GM19324 (cell line): ENCODE results near the gene TBXA2R.

Source experiments
- ATAC-seq: cut with Tn5 transposase; IDR thresholded peaks from one replicate; pipeline ENCODE4 v1.9.1; 2021; ENCODE audit warnings: mild to moderate bottlenecking, moderate library complexity; ENCODE audit not compliant: unreplicated experiment, low FRiP score

Gene TBXA2R

DNA sequence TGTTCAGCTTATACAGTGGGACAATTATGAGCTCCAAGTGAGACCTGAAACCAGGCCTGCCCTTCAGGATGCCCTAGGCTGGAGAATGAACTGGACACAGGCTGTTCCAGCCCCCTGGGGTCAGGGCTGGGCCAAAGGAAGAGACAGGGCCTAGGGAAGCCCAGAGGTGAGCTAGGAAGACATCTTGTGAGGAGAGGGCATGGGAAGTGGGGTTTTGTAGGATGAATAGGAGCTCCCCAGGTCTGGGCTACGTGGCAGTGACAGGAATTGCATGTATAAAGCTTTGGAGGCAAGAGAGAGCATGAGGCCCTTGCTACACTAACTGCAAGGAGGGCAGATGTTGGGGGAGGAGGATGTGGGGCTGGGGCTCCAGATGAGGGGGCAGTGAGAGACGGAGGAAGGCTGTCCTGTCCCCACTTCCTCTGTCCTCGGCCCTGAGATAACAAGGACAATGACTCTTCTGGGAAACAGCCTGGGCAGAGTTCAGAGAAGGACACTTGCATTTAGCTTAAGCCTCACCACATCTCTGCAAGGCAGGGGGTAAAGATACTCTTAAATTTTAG, 1.5 kb upstream of the TBXA2R start:
- ATAC-seq = no peak

DNA sequence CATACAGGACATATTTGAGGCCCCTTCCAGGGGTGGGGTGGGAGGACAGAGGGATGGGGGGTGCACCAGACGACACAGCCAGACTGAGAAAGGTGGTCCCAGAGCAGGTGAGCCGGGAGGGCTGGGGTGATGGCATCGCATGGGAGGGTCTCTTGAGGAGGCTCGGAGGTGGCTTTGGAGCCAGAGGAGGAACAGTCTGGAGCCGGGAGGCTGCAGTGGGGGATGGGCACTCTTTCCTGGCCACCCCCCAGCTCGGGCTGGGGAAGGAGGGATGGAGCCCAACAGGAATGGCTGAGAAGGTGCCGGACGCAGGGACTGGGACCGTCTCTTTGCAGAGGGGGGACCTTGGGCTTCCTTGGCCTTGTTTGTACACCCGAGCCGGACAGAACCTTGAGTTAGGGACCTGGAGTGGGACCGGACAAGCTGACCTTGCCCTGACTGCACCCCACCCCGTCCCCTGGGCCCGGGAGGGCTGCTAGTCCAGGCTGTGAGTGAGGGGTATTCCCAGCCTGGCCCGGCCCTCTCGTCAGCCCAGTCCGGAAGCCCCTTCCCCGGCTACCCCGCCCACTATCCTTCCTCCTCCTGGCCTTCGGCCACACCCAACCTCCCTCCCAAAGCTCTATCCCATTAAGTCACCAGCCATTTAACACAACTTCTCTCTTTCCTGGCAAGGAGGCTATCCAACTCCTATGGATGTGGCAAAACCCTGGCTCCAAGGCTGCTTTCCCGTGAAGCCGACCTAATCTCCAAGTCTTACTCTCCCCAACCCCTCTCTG, 816 bp upstream of the TBXA2R start:
- no peak for ATAC-seq

DNA sequence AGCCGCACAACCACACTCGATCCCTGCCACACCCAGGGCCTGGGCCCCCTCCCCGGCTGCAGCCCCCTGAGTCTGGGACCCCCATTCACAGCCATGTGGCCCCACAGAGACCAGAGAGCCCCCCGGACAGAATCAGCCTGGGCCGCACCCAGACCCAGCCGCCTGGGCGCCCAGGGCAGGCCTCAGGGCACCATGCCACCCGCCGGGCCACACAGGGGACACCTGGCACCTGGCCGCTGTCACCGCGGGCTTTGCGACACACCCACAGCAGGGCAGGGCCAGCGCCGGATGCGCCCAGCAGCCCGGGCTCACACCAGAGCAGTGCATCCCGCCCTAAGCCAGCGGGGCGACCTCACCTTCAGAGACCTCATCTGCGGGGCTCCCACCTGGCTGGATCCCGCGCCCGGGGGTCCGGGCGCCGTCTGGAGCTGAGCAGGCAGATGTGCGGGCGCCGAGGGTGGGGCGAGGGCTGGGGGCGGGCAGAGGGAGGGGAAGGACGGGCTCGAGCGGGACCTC, 443 bp downstream of the TBXA2R start:
- ATAC-seq = no peak

DNA sequence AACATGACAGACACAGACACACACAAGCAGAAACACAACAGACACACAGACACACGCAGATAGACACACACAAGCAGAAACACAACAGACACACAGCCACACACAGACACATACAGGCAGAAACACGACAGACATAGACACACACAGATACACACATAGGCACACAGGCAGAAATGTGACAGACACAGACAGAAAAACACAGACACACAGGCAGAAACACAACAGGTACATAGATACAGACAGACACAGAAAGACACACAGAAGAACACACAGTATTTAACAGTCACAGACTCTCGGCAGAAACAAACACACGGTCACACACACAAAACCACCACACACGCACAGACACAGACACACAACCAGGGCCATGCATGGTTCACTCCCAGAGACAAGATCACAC, 905 bp downstream of the TBXA2R start:
- ATAC-seq = no peak

DNA sequence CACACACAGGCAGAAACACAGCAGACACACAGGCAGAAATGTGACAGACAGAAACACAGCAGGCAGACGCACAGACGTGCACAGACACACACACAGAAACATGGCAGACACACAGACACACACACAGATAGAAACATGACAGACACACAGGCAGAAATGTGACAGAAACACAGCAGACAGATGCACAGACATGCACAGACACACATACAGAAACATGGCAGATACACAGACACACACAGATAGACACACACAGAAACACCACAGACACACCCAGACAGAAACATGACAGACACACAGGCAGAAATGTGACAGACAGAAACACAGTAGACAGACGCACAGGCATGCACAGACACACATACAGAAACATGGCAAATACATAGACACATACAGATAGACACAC, 1.3 kb downstream of the TBXA2R start:
- no peak for ATAC-seq

DNA sequence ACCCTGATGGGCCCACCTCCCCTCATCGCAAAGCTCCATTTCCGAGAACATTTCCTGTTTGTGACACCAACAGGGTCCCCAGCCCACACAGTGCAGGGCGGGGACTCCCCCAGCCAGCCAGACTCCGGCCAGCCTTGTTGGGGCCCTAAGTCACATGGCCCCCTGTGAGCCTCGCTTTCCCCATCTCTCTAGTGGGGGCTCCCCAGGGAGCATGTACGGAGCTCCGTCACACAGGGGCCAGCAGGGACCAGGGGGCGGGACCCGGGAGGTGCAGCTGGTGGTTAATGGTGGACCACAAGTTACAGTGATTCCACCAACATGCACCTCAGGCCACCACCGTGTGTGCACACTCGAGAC, 1.7 kb downstream of the TBXA2R start:
- ATAC-seq = no peak

DNA sequence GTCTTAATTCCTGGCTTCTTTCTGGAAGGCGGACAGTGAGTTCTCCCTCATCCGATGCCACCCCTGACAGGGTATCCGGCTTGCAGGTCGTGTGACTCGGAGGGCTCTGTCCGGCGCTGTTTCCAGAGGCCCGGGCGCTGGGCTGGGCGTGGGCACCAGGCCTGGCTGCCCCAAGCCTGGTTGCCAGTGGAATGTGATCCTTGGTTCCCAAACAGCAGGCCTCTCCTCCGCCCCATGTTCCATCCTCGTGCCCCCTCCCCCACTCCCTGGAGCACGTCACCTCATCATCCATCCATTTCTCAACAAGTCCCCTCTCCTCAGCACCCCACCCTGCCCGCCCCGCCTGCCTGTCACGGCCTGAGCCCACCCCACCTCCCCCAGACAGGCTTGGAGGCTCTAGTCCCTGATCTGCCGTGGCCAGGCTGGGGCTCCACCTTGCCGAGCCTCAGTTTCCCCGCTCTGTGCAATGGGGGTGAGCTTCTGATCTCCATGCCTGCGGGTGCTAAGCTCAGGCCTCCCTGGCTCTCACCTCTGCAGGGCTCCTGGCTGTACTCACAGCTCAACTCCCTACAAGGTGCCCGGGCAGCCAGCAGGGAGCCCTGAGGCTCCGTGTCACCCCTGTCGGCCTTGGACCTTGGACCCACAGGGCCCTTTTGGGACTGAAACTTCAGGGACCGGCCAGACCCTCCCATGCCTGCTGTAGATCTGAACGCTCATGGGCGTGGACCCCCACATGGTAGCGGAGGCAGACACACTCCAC, 2.3 kb downstream of the TBXA2R start:
- no peak for ATAC-seq

DNA sequence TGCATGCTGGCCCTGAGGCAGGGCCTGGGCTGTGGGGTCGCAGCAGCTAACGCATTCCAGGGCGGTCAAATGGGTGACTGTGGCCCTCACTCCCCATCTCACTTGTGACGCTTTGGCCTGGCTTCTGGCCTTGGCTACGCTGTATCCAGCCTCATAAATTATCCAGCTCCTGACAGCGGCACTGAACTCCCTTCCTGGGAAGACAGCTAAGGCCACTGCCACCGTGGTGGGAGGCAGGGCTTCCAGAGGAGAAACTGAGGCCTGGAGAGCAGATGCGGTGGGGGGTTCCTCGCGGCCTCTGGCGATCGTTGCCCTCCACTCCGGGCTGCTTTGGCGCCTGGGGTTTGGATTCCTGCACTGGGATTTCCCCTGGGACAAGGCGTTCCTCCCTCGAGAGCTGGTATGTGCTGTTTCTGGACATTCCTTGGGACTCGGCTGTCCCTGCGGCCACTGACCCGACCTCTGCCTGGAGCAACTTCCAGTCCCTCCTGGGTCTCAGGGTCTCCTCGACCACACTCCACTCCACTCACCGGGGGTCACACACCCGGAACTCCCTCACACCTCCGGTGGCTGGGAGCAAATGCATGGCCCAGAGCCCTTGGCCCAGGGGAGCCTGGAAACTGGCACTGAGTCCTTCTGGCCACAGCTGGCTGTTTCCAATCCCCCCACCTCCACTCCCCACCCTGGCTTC, 3.4 kb downstream of the TBXA2R start:
- no peak for ATAC-seq

DNA sequence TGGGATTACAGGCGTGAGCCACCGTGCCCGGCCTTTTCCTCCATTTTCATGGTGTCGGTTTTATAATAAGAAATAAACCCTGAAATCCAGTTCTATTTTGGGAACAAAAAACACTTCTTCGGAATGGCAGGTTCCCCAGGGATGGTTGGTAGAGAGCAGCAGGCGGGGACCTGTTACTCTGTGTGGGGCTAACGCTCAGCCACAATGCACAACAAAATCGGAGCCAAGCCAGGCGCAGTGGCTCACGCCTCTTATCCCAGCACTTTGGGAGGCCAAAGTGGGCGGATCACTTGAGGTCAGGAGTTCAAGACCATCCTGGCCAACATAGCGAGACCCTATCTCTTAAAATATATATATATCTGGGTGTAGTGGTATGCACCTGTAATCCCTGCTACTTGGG, 5.7 kb downstream of the TBXA2R start:
- no peak for ATAC-seq

DNA sequence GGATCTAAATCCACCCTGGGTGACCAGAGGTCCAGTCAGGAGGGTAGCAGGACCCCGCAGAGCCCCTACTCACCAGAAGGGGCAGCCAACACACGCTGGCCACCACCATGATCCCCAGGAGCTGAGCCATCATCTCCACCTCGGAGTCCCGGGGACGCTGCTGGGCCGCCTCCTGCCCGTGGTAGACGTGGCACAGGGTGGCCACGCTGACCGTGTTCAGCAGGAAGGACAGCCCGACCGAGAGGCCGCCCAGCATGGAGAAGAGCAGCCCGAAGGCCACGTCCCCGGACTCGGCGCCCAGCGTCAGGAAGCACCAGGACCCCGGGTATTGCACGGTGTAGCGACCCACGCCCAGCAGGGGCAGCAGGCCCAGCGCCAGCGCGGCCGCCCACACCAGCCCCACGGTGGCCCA, 6.9 kb downstream of the TBXA2R start:
- ATAC-seq = no peak

DNA sequence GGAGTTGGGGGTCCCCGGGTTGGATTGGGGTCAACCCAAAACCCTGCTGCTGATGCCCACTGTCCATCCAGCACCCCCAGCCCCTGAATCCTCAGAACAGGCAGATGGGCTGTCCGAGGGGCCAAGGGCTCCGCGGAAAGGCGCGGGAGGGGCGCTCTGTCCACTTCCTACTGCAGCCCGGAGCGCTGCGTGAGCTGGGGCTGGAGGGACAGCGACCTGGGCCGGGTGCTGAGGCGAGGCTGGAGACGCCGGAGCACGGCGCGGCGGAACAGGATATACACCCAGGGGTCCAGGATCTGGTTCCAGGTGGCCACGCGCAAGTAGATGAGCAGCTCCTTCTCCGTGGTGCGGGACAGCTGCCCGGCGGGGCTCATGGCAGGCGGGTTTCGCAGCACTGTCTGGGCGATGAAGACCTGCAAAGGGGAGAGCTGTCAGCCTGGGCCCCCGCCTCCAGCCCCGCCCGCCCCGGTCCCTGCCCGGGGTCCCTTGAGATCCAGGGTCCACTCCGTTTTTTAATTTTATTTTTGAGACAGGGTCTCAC, 11.1 kb downstream of the TBXA2R start:
- ATAC-seq = no peak

DNA sequence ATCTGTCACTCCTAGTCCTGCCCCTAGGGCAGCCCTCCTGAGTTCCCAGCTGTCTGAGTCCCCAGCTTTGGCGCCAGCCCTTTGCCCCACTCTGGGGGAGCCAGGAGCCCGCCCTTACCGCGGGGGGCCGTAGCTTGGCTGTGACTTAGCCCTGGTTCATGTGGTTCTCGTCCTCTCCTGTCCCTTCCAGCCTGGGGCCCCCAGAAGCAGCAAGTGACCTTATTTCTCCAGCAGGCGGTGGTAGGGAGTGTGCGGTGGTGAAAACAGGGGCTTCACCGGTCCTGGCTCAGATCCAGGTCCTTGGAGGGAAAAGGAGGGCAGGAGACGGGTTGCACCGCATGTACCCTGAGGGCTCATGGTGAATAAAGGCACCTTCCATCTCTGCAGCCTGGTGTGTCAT, 13.5 kb downstream of the TBXA2R start:
- no peak for ATAC-seq

DNA sequence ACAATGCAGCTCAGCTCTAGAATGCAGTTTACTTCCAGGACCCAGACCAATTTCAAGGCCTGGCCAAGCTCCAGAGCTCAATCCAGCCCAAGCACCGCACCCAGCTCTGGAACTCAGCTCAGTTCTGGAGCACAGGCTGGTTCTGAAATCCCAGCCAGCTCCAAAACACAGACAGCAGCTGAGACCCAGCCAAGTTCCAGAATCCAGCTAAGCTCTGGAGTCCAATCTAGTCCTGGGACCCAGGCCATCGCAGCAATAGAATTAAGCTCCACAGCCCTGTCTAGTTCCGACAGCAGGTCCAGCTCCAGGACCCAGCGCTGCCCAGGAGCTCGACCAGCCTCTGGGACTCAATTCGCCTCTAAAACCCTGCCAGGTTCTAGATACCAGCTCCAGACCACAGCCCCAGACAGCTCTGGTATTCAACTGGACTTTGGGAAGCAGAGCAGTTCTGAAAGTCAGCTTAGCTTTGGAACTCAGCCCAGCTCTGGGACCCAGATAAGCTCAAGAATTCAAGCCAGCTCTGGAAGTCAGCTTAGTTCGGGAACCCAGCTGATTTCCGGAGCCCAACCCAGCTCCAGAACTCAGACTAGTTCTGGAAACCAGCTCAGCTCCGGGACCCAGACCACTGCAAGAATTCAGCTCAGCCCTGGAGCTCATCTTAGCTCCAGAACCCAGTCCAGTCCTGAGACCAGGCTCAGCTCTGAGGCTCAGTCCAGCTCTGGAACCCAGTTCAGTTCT, 14.6 kb downstream of the TBXA2R start:
- ATAC-seq = no peak

DNA sequence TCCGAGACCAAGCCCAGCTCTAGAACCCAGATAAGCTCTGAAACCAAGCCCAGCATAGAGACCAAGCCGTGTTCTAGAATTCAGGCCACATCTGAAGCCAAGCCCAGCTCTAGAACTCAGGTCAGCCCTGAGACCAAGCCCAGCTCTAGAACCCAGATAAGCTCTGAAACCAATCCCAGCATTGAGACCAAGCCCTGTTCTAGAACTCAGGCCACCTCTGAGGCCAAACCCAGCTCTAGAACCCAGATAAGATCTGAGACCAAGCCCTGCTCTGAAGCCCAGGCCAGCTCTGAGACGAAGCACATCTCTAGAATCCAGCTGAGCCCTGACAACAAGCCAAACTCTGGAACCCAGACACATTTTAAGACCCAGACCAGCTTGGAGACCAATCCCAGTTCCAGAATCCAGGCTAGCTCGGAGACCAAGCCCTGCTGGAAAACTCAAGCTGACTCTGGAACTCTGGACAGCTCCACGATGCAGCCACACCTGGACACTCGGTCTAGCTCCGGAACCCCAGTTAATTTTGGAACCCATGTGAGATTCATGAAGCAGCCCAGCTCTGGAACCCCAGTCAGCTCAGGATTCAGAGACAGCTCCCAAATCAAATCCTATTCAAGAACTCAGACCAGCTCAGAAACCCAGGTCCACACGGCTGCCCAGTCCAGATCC, 15.6 kb downstream of the TBXA2R start:
- no peak for ATAC-seq

DNA sequence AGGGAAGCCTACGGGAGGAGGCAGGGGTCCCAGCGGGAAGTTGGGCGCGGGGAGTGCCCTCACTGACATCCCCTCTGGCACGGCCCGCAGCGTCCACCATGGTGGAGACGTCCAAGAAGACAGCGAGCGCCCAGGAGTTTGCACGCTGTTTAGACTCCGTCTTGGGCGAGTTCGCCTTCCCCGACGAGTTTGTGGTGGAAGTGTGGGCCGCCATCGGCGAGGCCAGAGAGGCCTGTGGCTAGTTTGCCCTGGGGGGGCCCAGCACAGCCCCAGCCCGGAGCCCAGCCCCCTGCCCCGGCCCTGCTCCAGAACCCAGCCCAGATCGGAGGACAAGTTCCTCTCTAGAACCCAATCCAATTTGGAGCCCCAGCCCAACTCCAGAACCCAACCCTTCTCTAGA, 16.7 kb downstream of the TBXA2R start:
- ATAC-seq = no peak

DNA sequence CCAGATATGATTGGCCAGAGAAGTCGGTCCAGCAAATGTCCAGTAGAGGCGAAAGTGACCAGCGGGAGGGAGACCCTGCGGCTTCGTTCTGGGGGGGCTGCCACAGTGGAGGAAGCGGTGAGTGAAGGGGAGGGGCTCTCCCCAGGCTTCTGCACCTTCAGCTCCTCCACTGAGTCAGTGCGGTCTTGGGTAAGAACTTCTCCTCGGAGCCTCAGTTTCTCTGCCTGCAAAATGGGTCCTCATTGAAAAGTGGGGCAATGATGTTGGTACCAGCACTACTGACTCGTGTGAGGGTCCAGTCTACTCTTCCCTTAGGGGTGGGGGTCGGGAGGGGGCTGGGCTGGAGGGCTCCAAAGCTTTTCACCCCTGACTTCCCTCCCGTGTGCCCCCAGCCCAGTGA, 17.2 kb downstream of the TBXA2R start:
- ATAC-seq = no peak

DNA sequence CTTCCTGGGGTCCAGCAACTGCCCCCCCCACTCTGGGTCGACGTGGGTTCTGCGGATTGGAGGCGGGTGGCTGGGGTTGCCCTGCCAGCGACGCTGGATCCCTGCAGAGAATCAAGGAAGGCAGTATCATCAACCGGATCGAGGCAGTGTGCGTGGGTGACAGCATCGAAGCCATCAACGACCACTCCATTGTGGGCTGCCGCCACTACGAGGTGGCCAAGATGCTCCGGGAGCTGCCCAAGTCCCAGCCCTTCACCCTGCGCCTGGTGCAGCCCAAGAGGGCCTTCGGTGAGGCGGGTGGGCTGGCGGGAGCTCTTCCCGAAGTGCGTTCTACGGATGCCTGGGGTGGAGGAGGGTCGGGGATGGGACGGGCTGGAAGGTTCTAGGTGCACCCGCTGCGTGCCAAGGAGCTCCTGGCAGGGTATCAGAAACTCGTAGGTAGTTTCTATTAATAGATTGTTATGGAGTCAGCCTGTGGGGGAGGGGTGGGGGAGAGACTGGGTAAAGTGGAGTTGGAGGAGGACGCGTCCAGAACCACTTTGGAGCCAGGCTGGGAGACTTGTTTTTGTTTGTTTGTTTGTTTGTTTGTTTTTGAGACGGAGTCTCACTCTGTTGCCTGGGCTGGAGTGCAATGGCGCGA, 19.8 kb downstream of the TBXA2R start:
- ATAC-seq = no peak

DNA sequence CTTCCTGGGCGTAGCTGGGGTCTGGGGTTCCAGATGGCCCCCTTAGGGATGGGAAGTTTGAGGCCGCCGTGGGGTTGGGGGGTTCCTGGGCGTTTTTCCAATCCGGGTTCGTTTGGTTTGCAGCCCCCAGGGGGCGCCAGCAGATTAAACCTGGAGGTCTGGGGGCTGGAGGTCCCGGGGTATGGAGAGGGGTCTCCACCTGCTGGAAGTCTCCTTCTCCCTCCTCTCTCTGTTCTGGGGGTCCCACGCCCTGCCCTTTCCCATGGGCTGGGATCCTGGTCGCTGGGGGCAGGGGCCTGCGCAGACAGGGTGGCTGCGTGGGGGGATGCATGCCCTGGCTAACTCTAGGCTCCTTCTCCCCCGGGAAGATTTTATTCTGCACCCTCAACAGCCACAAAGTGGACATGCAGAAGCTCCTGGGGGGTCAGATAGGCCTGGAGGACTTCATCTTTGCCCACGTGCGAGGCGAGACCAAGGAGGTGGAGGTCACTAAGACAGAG, 20.5 kb downstream of the TBXA2R start:
- no peak for ATAC-seq
